GM18507 (cell line): ENCODE data around the gene MT1G.

ENCODE experiments used
- DNase-seq: peaks from one replicate; pipeline ENCODE4 v3.0.0; 2011; ENCODE audit warnings: low read depth; ENCODE audit not compliant: insufficient read length; ENCODE audit errors: extremely low spot score
- FAIRE-seq: peaks from 2 replicates; lab custom pipeline; 2011; peaks lifted over from hg19 to GRCh38; lab: Jason Lieb, UNC

Gene MT1G

GRCh38 chr16:56640076-56640475 lies 27.8 kb downstream of the MT1G start:
- DNase-seq (no peak), FAIRE-seq (no peak)

GRCh38 chr16:56639045-56639444 lies 28.8 kb downstream of the MT1G start:
- no peak for FAIRE-seq
- DNase-seq, result no peak

- FAIRE-seq, result no peak
- DNase-seq, result no peak
Measured at GRCh38 chr16:56637814-56638750, 29.8 kb downstream of the MT1G start, which contains the start of gene MT1A. Gene MT1A (plus strand): TSS chr16:56638666. CDS start chr16:56638739, 73 bp downstream.

GRCh38 chr16:56636616-56637413 lies 31.1 kb downstream of the MT1G start:
- FAIRE-seq, result no peak
- DNase-seq, result no peak

GRCh38 chr16:56635441-56635967 lies 32.4 kb downstream of the MT1G start:
- FAIRE-seq (no peak), DNase-seq (no peak)

GRCh38 chr16:56634715-56635440 lies 33.0 kb downstream of the MT1G start:
- DNase-seq (no peak), FAIRE-seq (no peak)

- no peak for FAIRE-seq
- no peak for DNase-seq
Measured at GRCh38 chr16:56633535-56633934, 34.3 kb downstream of the MT1G start.

- DNase-seq, result no peak
Measured at GRCh38 chr16:56632848-56633365, 35.0 kb downstream of the MT1G start.

GRCh38 chr16:56632156-56632847 lies 35.6 kb downstream of the MT1G start, which contains the start of gene MT1M:
Gene MT1M (plus strand): TSS chr16:56632659. CDS start chr16:56632732, 73 bp downstream.
- DNase-seq (no peak), FAIRE-seq (no peak)

More at GRCh38 chr16:56632848-56633365, 35.0 kb downstream of the MT1G start:
- FAIRE-seq, result no peak

- FAIRE-seq, result no peak
Measured at GRCh38 chr16:56631832-56632155, 36.1 kb downstream of the MT1G start.

GRCh38 chr16:56631197-56631596 lies 36.7 kb downstream of the MT1G start:
- FAIRE-seq, result no peak
- DNase-seq, result no peak

More at GRCh38 chr16:56631832-56632155, 36.1 kb downstream of the MT1G start:
- DNase-seq, result no peak

- DNase-seq (peak; percentile 30), FAIRE-seq (peak; percentile 80)
Measured at GRCh38 chr16:56630134-56630533, 37.7 kb downstream of the MT1G start.

- no peak for FAIRE-seq
- DNase-seq, result no peak
Measured at GRCh38 chr16:56629531-56629930, 38.3 kb downstream of the MT1G start.

- DNase-seq, result no peak
- no peak for FAIRE-seq
Measured at GRCh38 chr16:56628486-56629350, 39.1 kb downstream of the MT1G start.

- FAIRE-seq (no peak), DNase-seq (no peak)
Measured at GRCh38 chr16:56626685-56627084, 41.2 kb downstream of the MT1G start.

- DNase-seq (no peak), FAIRE-seq (no peak)
Measured at GRCh38 chr16:56625943-56626654, 41.8 kb downstream of the MT1G start.
